Large intestine (tissue), 3 donors: ENCODE measurements around the gene PGPEP1. TPM values are rescaled to one million over a fixed set of nuclear protein-coding genes. Genes with fewer than 3 reads are reported as not detected.
"Not testable (repeated sequence)": the region's sequence is repeated elsewhere in the genome, so short reads cannot be mapped to it uniquely, and the experiment has no call there.

Experiments used
- DNase-seq, 2 donors: peaks; one replicate each; pipeline versions ENCODE4 v3.0.0 to v3.0.0-alpha.2; 2013
- H3K27ac ChIP-seq: one replicate; pipeline ENCODE4 v1.5.1; 2013; ENCODE audit warnings: low read length
- H3K27me3 ChIP-seq: 2 replicates; pipeline ENCODE4 v1.6.1; 2013; ENCODE audit warnings: low read length; ENCODE audit not compliant: control insufficient read depth, insufficient read depth
- H3K36me3 ChIP-seq: 2 replicates; pipeline ENCODE4 v1.6.1; 2013; ENCODE audit warnings: low read length; ENCODE audit not compliant: control insufficient read depth, insufficient read depth
- H3K4me1 ChIP-seq: one replicate; pipeline ENCODE4 v1.6.1; 2013; ENCODE audit warnings: low read length; ENCODE audit not compliant: control insufficient read depth, insufficient read depth
- H3K4me3 ChIP-seq: one replicate; pipeline ENCODE4 v1.5.1; 2013; ENCODE audit warnings: low read length
- H3K9me3 ChIP-seq: one replicate; pipeline ENCODE4 v1.6.1; 2013; ENCODE audit warnings: mild to moderate bottlenecking, low read depth, low read length, moderate library complexity; ENCODE audit not compliant: control insufficient read depth
- WGBS: methylation state at CpG from one replicate; pipeline ENCODE4 v1.1.5; 2013; ENCODE audit warnings: low lambda C conversion rate; ENCODE audit not compliant: insufficient coverage; 5-methylcytosine and 5-hydroxymethylcytosine counted together
- polyA plus RNA-seq: library from polyadenylated mRNA; unstranded; fragments of 120-200 nt; gene quantifications from one replicate; pipeline ENCODE4 v1.2.1, GENCODE V29; 2013

PGPEP1 gene
- polyA plus RNA-seq, 1 donor, result 77.2 TPM

DNA sequence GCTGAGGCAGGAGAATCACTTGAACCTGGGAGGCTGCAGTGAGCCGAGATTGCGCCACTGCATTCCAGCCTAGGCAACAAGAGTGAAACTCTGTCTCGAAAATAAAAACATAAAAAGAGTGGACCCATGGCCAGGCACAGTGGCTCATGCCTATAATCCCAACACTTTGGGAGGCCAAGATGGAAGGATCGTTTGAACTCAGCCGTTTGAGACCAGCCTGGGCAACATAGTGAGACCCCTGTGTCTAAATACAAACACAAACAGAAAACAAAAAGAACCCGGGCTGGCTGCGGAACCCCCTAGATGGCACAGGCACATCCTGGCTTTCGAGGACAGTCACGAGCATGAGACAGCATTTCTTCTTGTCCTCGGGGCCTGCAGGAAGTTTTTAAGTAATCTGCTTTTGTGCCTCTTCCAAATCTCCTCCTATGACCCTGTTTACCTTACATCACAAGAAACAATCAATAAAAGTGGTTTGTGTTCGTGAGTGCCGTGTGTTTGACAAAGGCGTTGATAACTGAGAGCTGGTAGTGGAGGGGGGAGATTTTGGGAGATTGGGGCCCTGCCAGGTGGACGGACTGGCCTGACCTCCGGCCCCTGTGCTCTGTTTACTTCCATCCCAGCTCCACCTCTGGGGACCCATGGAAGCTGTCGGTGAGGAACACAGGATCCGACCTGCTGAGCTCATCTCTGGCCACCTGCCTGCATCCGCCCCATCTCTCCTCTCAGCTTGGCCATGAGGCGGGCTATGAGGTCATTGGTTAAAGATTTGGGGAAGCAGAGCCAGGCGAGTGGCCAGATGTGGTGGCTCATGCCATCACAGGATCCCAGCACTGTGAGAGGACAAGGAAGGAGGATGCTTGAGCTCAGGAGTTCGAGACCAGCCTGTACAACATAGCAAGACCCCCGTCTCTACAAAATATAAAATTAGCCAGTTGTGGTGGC lies 39.7 kb downstream of the PGPEP1 start:
- Histone ChIP-seq H3K9me3 (no peaks in the 10 kb centered on the region), H3K4me1 (peaks cover 35% of the 10 kb centered on the region), H3K4me3 (no peak overlapping the region), H3K36me3 (no peaks in the 10 kb centered on the region), H3K27ac (peak overlapping the region; percentile 45), H3K27me3 (no peaks in the 10 kb centered on the region)
- WGBS, result no CpG with 5 or more reads among the region's 22 CpGs
- peak; percentile 68 to 82 for DNase-seq

DNA sequence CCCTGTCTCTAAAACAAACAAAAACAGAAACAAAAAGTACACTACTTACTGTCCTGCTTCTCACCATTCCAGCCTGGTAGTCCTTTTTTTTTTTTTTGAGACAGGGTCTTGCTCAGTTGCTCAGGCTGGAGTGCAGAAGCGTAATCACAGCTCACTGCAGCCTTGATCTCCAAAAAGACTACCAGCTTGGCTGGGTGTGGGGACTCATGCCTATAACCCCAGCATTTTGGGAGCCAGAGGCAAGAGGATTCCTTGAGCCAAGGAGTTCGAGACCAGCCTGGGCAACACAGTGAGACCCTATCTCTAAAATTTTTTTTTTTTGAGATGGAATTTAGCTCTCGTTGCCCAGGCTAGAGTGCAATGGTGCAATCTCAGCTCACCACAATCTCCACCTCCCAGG lies 40.4 kb downstream of the PGPEP1 start:
- H3K27me3 ChIP-seq, result no peaks in the 10 kb centered on the region
- H3K4me3 ChIP-seq, result no peak overlapping the region
- WGBS, result no CpG with 5 or more reads among the region's 3 CpGs
- H3K36me3 ChIP-seq, result no peaks in the 10 kb centered on the region
- peaks cover 37% of the 10 kb centered on the region for H3K4me1 ChIP-seq
- DNase-seq, result no peak
- no peaks in the 10 kb centered on the region for H3K9me3 ChIP-seq
- peak overlapping the region; percentile 45 for H3K27ac ChIP-seq

DNA sequence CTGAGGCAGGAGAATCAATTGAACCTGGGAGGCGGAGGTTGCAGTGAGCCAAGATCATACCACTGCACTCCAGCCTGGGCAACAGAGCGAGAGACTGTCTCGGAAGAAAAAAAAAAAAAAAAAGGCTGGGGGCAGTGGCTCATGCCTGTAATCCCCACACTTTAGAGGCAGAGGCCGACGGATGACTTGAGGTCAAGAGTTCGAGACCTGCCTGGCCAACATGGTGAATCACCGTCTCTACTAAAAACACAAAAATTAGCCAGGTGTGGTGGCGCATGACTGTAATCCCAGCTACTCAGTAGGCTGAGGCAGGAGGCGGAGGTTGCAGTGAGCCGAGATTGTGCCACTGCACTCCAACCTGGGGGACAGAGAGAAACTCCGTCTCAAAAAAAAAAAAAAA lies 43.2 kb downstream of the PGPEP1 start:
- H3K27ac ChIP-seq, H3K9me3 ChIP-seq, DNase-seq, H3K36me3 ChIP-seq, H3K4me3 ChIP-seq, H3K27me3 ChIP-seq: not testable (repeated sequence)
- WGBS, result no CpG with 5 or more reads among the region's 11 CpGs
- H3K4me1 ChIP-seq, result peaks cover 35% of the 10 kb centered on the region

DNA sequence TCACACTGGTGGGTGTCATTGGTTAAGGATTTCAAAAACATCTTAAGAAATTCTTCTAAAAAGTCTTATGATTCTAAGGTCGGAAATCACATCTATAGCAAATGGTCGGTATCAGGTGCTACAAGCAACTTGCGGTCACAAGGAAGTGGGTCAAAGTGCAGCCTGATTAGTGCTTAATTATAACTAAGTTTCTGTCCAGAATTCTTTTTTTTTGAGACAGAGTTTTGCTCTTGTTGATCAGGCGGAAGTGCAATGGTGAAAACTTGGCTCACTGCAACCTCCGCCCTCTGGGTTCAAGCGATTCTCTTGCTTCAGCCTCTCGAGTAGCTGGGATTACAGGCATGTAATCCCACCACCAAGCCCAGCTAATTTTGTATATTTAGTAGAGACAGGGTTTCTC lies 44.4 kb downstream of the PGPEP1 start:
- H3K9me3 ChIP-seq, result peaks cover 2% of the 10 kb centered on the region
- DNase-seq, result peak; percentile 85 to 94
- peaks cover 13% of the 10 kb centered on the region for H3K36me3 ChIP-seq
- peaks cover 37% of the 10 kb centered on the region for H3K4me1 ChIP-seq
- 40% methylated on average over 1 of the region's 7 CpGs for WGBS
- peak overlapping the region; percentile 96 for H3K27ac ChIP-seq
- no peak overlapping the region for H3K4me3 ChIP-seq
- H3K27me3 ChIP-seq, result no peaks in the 10 kb centered on the region

DNA sequence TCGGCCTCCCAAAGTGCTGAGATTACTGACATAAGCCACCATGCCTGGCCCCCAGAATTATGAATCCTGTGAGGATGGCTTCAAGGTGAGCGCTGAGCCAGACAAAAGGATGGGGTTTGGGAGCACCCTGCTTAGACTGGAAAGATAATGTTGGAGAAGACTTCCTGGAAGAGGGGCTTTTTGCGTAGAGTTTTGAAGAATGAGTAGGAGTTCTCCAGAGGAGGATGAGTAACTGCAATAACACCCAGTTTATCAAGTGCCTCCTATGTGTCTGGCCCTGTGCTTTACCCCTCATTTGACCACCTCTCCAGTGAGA lies 44.9 kb downstream of the PGPEP1 start:
- peak overlapping the region; percentile 96 for H3K27ac ChIP-seq
- WGBS, result no CpG with 5 or more reads among the region's 3 CpGs
- DNase-seq, result no peak
- H3K4me1 ChIP-seq, result peaks cover 32% of the 10 kb centered on the region
- H3K4me3 ChIP-seq, result no peak overlapping the region
- H3K27me3 ChIP-seq, result no peaks in the 10 kb centered on the region
- peaks cover 2% of the 10 kb centered on the region for H3K9me3 ChIP-seq
- peaks cover 19% of the 10 kb centered on the region for H3K36me3 ChIP-seq

DNA sequence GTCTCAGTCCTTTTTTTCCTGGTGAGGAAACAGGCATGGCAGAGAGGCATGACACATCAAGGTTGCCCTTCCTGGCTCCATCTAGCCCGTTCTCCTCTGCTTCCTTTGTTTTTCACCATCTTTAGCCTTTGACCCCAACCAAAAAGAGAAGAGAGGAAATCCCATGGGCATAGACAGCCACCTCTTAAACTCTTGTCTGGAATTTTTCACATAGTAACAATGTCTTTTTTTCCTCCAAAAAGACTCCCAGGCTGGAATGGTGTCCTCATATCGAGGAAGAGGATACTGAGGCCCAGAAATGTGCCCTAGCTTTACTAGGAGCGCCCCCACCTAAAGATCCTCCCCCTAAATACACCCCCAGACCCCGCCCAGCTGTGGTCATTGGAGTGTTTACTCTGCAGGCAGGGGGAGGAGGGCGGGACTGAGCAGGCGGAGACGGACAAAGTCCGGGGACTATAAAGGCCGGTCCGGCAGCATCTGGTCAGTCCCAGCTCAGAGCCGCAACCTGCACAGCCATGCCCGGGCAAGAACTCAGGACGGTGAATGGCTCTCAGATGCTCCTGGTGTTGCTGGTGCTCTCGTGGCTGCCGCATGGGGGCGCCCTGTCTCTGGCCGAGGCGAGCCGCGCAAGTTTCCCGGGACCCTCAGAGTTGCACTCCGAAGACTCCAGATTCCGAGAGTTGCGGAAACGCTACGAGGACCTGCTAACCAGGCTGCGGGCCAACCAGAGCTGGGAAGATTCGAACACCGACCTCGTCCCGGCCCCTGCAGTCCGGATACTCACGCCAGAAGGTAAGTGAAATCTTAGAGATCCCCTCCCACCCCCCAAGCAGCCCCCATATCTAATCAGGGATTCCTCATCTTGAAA lies 45.5 kb downstream of the PGPEP1 start, which contains the start of gene GDF15:
Gene GDF15, plus strand, starts transcription at position 484 of the 868 bp plus-strand sequence. Its CDS starts 32 bp downstream, at position 516.
- Histone ChIP-seq H3K9me3 (peaks cover 2% of the 10 kb centered on the region), H3K4me3 (peak within 1 kb of the TSS; percentile 84), H3K36me3 (peaks cover 19% of the 10 kb centered on the region), H3K27me3 (no peaks in the 10 kb centered on the region), H3K27ac (peak within 1 kb of the TSS; percentile 96), H3K4me1 (peaks cover 29% of the 10 kb centered on the region)
- peak; percentile 93 to 96 for DNase-seq
- no CpG with 5 or more reads among the region's 33 CpGs for WGBS

DNA sequence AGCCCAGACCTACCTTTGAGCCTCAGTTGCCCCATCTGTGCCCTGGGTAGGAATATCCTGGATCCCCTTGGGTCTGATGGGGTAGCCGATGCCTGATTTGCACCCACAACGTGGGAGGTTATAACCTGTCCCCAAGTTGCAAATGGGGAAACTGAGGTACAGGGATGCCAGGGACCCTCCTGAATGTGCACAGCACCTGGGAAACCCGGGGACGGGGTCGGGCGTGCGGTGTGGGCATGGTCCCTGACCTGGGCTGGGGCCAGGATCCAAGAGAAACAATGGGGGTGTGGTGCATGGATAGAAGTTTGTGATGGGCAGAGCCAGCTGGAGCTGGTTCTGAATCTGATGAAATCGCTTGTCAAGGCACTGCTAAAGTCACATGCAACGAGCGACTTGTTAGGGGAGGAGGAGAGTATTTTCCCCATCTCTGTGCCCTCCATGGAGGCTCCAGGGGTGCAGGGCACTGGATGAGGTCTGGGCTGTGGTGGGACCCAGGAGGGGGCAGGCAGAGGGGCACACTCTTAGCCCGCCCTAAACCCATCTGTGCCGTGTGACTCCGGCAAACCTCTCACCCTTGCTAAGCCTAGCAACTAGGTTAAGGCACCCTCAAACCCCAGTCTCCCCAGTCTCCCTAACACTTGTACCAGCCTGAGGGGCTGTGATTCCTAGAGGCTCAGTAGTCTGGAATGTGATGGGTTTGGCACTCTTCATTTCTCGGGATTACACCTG lies 46.3 kb downstream of the PGPEP1 start:
- Histone ChIP-seq H3K27ac (peak overlapping the region; percentile 96), H3K4me1 (peaks cover 30% of the 10 kb centered on the region), H3K27me3 (no peaks in the 10 kb centered on the region), H3K36me3 (peaks cover 19% of the 10 kb centered on the region), H3K4me3 (peak overlapping the region; percentile 84), H3K9me3 (peaks cover 2% of the 10 kb centered on the region)
- WGBS, result 0% methylated on average over 1 of the region's 14 CpGs
- DNase-seq, result peak in 1 of 2 donors; percentile 65

DNA sequence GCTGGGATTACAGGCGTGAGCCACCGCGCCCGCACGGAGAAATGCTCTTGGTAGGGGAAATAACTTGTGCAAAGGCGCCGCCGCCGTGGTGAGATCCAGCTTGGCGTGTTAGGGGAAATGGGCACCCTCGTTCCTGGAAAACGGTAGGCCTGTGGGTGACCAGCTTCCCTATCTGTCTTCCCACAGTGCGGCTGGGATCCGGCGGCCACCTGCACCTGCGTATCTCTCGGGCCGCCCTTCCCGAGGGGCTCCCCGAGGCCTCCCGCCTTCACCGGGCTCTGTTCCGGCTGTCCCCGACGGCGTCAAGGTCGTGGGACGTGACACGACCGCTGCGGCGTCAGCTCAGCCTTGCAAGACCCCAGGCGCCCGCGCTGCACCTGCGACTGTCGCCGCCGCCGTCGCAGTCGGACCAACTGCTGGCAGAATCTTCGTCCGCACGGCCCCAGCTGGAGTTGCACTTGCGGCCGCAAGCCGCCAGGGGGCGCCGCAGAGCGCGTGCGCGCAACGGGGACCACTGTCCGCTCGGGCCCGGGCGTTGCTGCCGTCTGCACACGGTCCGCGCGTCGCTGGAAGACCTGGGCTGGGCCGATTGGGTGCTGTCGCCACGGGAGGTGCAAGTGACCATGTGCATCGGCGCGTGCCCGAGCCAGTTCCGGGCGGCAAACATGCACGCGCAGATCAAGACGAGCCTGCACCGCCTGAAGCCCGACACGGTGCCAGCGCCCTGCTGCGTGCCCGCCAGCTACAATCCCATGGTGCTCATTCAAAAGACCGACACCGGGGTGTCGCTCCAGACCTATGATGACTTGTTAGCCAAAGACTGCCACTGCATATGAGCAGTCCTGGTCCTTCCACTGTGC lies 47.9 kb downstream of the PGPEP1 start:
- Histone ChIP-seq H3K27ac (peak overlapping the region; percentile 96), H3K4me1 (peaks cover 30% of the 10 kb centered on the region), H3K4me3 (peak overlapping the region; percentile 84), H3K27me3 (no peaks in the 10 kb centered on the region), H3K9me3 (peaks cover 2% of the 10 kb centered on the region), H3K36me3 (peaks cover 19% of the 10 kb centered on the region)
- WGBS, result no CpG with 5 or more reads among the region's 86 CpGs
- peak; percentile 87 to 88 for DNase-seq

DNA sequence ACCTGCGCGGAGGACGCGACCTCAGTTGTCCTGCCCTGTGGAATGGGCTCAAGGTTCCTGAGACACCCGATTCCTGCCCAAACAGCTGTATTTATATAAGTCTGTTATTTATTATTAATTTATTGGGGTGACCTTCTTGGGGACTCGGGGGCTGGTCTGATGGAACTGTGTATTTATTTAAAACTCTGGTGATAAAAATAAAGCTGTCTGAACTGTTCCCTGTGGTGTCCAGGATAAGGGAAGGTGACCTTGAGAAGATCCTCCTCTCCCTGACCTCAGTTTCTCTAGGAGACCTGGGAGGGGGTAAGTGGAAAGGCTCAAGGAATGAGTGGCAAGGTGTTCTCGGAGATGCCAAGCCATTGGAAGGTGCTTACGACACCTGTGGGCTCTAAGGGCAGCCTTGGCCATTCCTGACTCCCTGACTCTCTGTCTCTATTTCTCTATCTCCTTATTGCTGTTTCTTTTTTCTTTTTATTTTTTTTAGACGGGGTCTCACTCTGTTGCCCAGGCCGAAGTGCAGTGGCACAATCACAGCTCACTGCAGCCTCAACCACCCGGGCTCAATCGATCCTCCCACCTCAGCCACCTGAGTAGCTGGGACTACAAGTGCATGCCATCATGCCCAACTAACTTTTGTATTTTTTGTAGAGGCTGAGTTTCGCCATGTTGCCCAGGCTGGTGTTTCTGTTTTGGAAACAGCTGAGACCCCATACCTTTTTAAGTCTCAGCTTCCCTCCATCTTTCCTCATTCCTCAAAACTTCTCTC lies 48.7 kb downstream of the PGPEP1 start:
- no peak for DNase-seq
- 100% methylated on average over 2 of the region's 13 CpGs for WGBS
- H3K27ac ChIP-seq, result peak overlapping the region; percentile 13
- H3K4me3 ChIP-seq, result peak overlapping the region; percentile 27
- peaks cover 2% of the 10 kb centered on the region for H3K9me3 ChIP-seq
- no peaks in the 10 kb centered on the region for H3K27me3 ChIP-seq
- H3K36me3 ChIP-seq, result peaks cover 19% of the 10 kb centered on the region
- peaks cover 29% of the 10 kb centered on the region for H3K4me1 ChIP-seq
